H9 (cell line): ENCODE measurements around the gene TMCC2. TPM values are rescaled to one million over a fixed set of nuclear protein-coding genes. Genes with fewer than 3 reads are reported as not detected.

Experiments used
- DNase-seq: peaks from one replicate; pipeline ENCODE4 v3.0.0-alpha.2; 2017
- H2AFZ ChIP-seq: one replicate; pipeline ENCODE4 v1.6.1; 2013; ENCODE audit warnings: mild to moderate bottlenecking, low read length, control low read depth, moderate library complexity
- H2AK5ac ChIP-seq: 2 replicates; pipeline ENCODE4 v1.6.1; 2013; ENCODE audit warnings: low read length, control low read depth, mixed read lengths; ENCODE audit not compliant: insufficient read length
- H2BK120ac ChIP-seq: one replicate; pipeline ENCODE4 v1.6.1; 2013; ENCODE audit warnings: low read depth, mild to moderate bottlenecking, low read length, control low read depth, inconsistent platforms; ENCODE audit not compliant: poor library complexity, severe bottlenecking
- H2BK12ac ChIP-seq: 2 replicates; pipeline ENCODE4 v1.6.1; 2013; ENCODE audit warnings: low read length, control low read depth, mixed read lengths, low read depth; ENCODE audit not compliant: insufficient read length
- H2BK15ac ChIP-seq: 2 replicates; pipeline ENCODE4 v1.6.1; 2013; ENCODE audit warnings: low read depth, low read length, control low read depth
- H2BK20ac ChIP-seq: one replicate; pipeline ENCODE4 v1.6.1; 2013; ENCODE audit warnings: low read depth, mild to moderate bottlenecking, low read length, control low read depth, inconsistent platforms; ENCODE audit not compliant: poor library complexity, severe bottlenecking
- H2BK5ac ChIP-seq: 2 replicates; pipeline ENCODE4 v1.6.1; 2013; ENCODE audit warnings: low read length, control low read depth, mixed read lengths; ENCODE audit not compliant: insufficient read length
- H3K14ac ChIP-seq: 2 replicates; pipeline ENCODE4 v1.6.1; 2013; ENCODE audit warnings: low read length, control low read depth; ENCODE audit not compliant: insufficient read depth
- H3K18ac ChIP-seq: 2 replicates; pipeline ENCODE4 v1.6.1; 2013; ENCODE audit warnings: low read depth, mild to moderate bottlenecking, mixed read lengths, low read length, control low read depth; ENCODE audit not compliant: insufficient read length
- H3K23ac ChIP-seq: 2 replicates; pipeline ENCODE4 v1.6.1; 2013; ENCODE audit warnings: low read length, control low read depth, mixed read lengths, low read depth; ENCODE audit not compliant: insufficient read length
- H3K23me2 ChIP-seq: 2 replicates; pipeline ENCODE4 v1.6.1; 2013; ENCODE audit warnings: low read depth, mild to moderate bottlenecking, mixed read lengths, low read length, control low read depth; ENCODE audit not compliant: insufficient read length, poor library complexity, severe bottlenecking
- H3K27ac ChIP-seq: 2 replicates; pipeline ENCODE4 v1.5.1; 2013; ENCODE audit warnings: low read length, control low read depth, mixed read lengths, low read depth; ENCODE audit not compliant: insufficient read length
- H3K27me3 ChIP-seq: 2 replicates; pipeline ENCODE4 v1.6.1; 2013; ENCODE audit warnings: low read length, control low read depth, inconsistent platforms; ENCODE audit not compliant: insufficient read depth
- H3K4ac ChIP-seq: 2 replicates; pipeline ENCODE4 v1.6.1; 2013; ENCODE audit warnings: low read depth, mild to moderate bottlenecking, control low read depth, inconsistent platforms, low read length, moderate library complexity
- H3K4me1 ChIP-seq: 2 replicates; pipeline ENCODE4 v1.6.1; 2013; ENCODE audit warnings: low read length, control low read depth, inconsistent platforms; ENCODE audit not compliant: insufficient read depth
- H3K4me2 ChIP-seq: 2 replicates; pipeline ENCODE4 v1.6.1; 2013; ENCODE audit warnings: low read length, control low read depth, mixed read lengths; ENCODE audit not compliant: insufficient read length, insufficient read depth
- H3K56ac ChIP-seq: 2 replicates; pipeline ENCODE4 v1.6.1; 2013; ENCODE audit warnings: low read depth, mild to moderate bottlenecking, mixed read lengths, low read length, control low read depth; ENCODE audit not compliant: insufficient read length
- H3K79me1 ChIP-seq: 2 replicates; pipeline ENCODE4 v1.6.1; 2013; ENCODE audit warnings: low read depth, mild to moderate bottlenecking, moderate library complexity, low read length, control low read depth, inconsistent platforms; ENCODE audit not compliant: insufficient read depth, poor library complexity, severe bottlenecking
- H3K79me2 ChIP-seq: 2 replicates; pipeline ENCODE4 v1.6.1; 2013; ENCODE audit warnings: low read length, control low read depth, inconsistent platforms; ENCODE audit not compliant: insufficient read depth
- H3K9ac ChIP-seq: 2 replicates; pipeline ENCODE4 v1.6.1; 2013; ENCODE audit warnings: low read length, control low read depth, mixed read lengths; ENCODE audit not compliant: insufficient read length; ENCODE audit errors: extremely low read depth
- H3K9me3 ChIP-seq: one replicate; pipeline ENCODE4 v1.6.1; 2013; ENCODE audit warnings: low read depth, low read length, inconsistent platforms; ENCODE audit not compliant: control insufficient read depth
- H3T11ph ChIP-seq: one replicate; pipeline ENCODE4 v1.6.1; 2013; ENCODE audit warnings: mild to moderate bottlenecking, low read length, control low read depth, inconsistent platforms
- H4K20me1 ChIP-seq: one replicate; pipeline ENCODE4 v1.6.1; 2013; ENCODE audit not compliant: control insufficient read depth, insufficient read length, insufficient read depth
- H4K5ac ChIP-seq: 2 replicates; pipeline ENCODE4 v1.6.1; 2013; ENCODE audit warnings: low read depth, mild to moderate bottlenecking, mixed read lengths, low read length, control low read depth; ENCODE audit not compliant: insufficient read length
- H4K8ac ChIP-seq: replicated peaks from 2 replicates; pipeline ENCODE4 v1.6.1; 2013; ENCODE audit warnings: low read length, control low read depth, mixed read lengths, low read depth; ENCODE audit not compliant: insufficient read length
- H4K91ac ChIP-seq: 2 replicates; pipeline ENCODE4 v1.6.1; 2013; ENCODE audit warnings: low read depth, mild to moderate bottlenecking, moderate library complexity, mixed read lengths, low read length, control low read depth; ENCODE audit not compliant: insufficient read length
- H3K27ac Mint-ChIP-seq, 3 experiments: 2 replicates in 2 of 3; 3 replicates in 1 of 3; pipeline ENCODE4 v1.8.0; 2020 to 2021; ENCODE audit warnings: mixed read lengths in 3 of 3, mild to moderate bottlenecking in 1 of 3, moderate library complexity in 1 of 3
- H3K27me3 Mint-ChIP-seq: 2 replicates; pipeline ENCODE4 v1.8.0; 2021; ENCODE audit warnings: low read depth, mild to moderate bottlenecking, moderate library complexity, mixed read lengths
- H3K36me3 Mint-ChIP-seq, 3 experiments: 2 replicates in 2 of 3; 3 replicates in 1 of 3; pipeline ENCODE4 v1.8.0; 2020 to 2021; ENCODE audit warnings: low read depth in 3 of 3, mixed read lengths in 3 of 3; ENCODE audit not compliant: insufficient read depth in 1 of 3
- H3K4me1 Mint-ChIP-seq, 2 experiments: 2 replicates each; pipeline ENCODE4 v1.8.0; 2020; ENCODE audit warnings: mixed read lengths in 2 of 2
- H3K4me3 Mint-ChIP-seq, 2 experiments: 2 replicates in 1 of 2; 3 replicates in 1 of 2; pipeline ENCODE4 v1.8.0; 2020 to 2021; ENCODE audit warnings: mild to moderate bottlenecking in 2 of 2, mixed read lengths in 2 of 2, moderate library complexity in 1 of 2
- H3K9me3 Mint-ChIP-seq, 2 experiments: 2 replicates in 1 of 2; 3 replicates in 1 of 2; pipeline ENCODE4 v1.8.0; 2020; ENCODE audit warnings: mild to moderate bottlenecking in 2 of 2, mixed read lengths in 2 of 2, moderate library complexity in 1 of 2
- CTCF ChIP-seq: fragments of 200-600 bp; sonication (generic); conservative IDR thresholded peaks from 3 replicates; pipeline ENCODE4 v1.8.0; 2021; ENCODE audit warnings: antibody characterized with exemption, mild to moderate bottlenecking
- WGBS: extraction: QIAGEN DNeasy Blood & Tissue Kit; methylation state at CpG from one replicate; pipeline ENCODE4 v1.1.7; 2013; ENCODE audit warnings: missing lambda C conversion rate, low lambda C conversion rate, mixed read lengths; ENCODE audit not compliant: insufficient read length; ENCODE audit errors: extremely low coverage; 5-methylcytosine and 5-hydroxymethylcytosine counted together
- total RNA-seq: library from RNA; stranded (reverse); gene quantifications from 2 replicates; pipeline ENCODE4 v1.2.1, GENCODE V29; 2021

TMCC2 gene
- total RNA-seq, 1 experiment from 2014 or later = 11.7 TPM

- Histone ChIP-seq H2BK20ac (no peak overlapping the region), H3K4me1 (peaks cover 6% of the 10 kb centered on the region; the same call in 1 of the 2 replicates), H2AK5ac (no peak overlapping the region), H3K79me2 (no peaks in the 10 kb centered on the region), H4K91ac (no peak overlapping the region), H3K23me2 (no peaks in the 10 kb centered on the region), H3K18ac (no peak overlapping the region), H2BK12ac (no peak overlapping the region), H3K27ac (no peak overlapping the region), H2BK5ac (no peak overlapping the region), H4K5ac (no peak overlapping the region), H3T11ph (no peak overlapping the region), H3K23ac (no peak overlapping the region), H3K27me3 (no peaks in the 10 kb centered on the region), H2AFZ (no peak overlapping the region), H3K14ac (no peak overlapping the region; the same call in 1 of the 2 replicates), H3K56ac (no peak overlapping the region), H3K9me3 (no peaks in the 10 kb centered on the region), H2BK120ac (no peak overlapping the region), H3K9ac (no peak overlapping the region), H3K79me1 (no peaks in the 10 kb centered on the region), H4K20me1 (peaks cover 2% of the 10 kb centered on the region), H4K8ac (no peak overlapping the region), H2BK15ac (no peak overlapping the region), H3K4ac (no peak overlapping the region), H3K4me2 (no peak overlapping the region)
- H3K9me3 Mint-ChIP-seq = peaks cover 0 to 2% of the 10 kb centered on the region in 2 experiments; a peak in 1 of 5 replicates
- H3K27ac Mint-ChIP-seq = 0 out of 7 replicates have a peak overlapping the region, but pooled peaks have one; percentile 23 to 89 (median 55)
- H3K4me3 Mint-ChIP-seq = no peak overlapping the region
- H3K27me3 Mint-ChIP-seq = no peaks in the 10 kb centered on the region; the same call in 1 of the 2 replicates
- H3K36me3 Mint-ChIP-seq = no peaks in the 10 kb centered on the region
- H3K4me1 Mint-ChIP-seq = peaks cover 54 to 61% of the 10 kb centered on the region in 2 experiments
- WGBS = no CpG with 5 or more reads among the region's 9 CpGs
- no peak for DNase-seq
- no peak for TF ChIP-seq CTCF
Measured at GRCh38 chr1:205286335-205286950, 58.7 kb downstream of the TMCC2 start.
